ENCODE results near the gene MAST4.

DNA sequence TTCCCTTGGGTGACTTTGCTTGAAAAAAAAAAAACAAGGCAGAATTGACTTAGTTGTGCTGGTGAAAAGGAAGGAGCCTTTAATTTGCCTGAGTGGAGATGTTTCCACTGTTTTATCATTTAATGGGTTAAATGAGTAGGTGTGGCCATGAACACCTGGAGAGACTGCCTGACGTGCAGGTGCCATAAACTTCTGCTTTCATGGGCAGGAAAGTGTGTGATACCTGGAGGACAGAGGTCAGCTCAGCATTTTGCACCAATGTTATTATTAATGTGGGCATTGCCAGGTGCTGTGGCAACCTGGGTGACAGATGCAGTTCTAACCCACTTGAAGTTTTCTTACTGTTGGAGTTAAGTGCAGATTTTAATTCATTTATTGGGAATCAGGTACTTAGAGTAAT lies 455.0 kb downstream of the MAST4 start:
- TF ChIP-seq CTCF (IDR thresholded peaks at IDR 0.05; ENCODE audit: low read depth, low read length, poor library complexity, severe bottlenecking) (no peak), EZH2phosphoT487 (IDR thresholded peaks at IDR 0.05; ENCODE audit: borderline replicate concordance, low read length) (no peak)

Data from DOHH2 (cell line).